ENCODE results near the gene RAB7A. TPM values are rescaled to one million over a fixed set of nuclear protein-coding genes. Genes with fewer than 3 reads are reported as not detected.

Gene RAB7A
- polyA plus RNA-seq, 1 donor (not counting 4 experiments of a cell fraction or from before 2014, with no cell fraction given): 364 TPM

- H3K27ac ChIP-seq (ENCODE audit: control insufficient read depth, insufficient read depth, low read length): no peak overlapping the region
- no peak overlapping the region for H3K9ac ChIP-seq (ENCODE audit: control insufficient read depth, extremely low read depth, insufficient read depth, low read length)
- no peaks in the 10 kb centered on the region for H3K9me3 ChIP-seq (ENCODE audit: control insufficient read depth, low read depth, low read length)
- peaks cover 16% of the 10 kb centered on the region for H3K4me1 ChIP-seq (ENCODE audit: control insufficient read depth, extremely low read depth, insufficient read depth, low read length)
- no peaks in the 10 kb centered on the region for H3K27me3 ChIP-seq (ENCODE audit: control insufficient read depth, extremely low read depth, insufficient read depth, low read length)
- no peaks in the 10 kb centered on the region for H3K36me3 ChIP-seq (ENCODE audit: control insufficient read depth in 2 of 2, extremely low read depth in 1 of 2, insufficient read depth in 2 of 2, low read length in 2 of 2)
- dilution Hi-C loops (cut with MboI; ENCODE audit: extremely low pct_ligation_motif_present, low sequenced_read_pairs): no loop called here
- no peak for FAIRE-seq
- no peak for DNase-seq (ENCODE audit: low read depth, low spot score)
- no peaks in the 10 kb centered on the region for H4K20me1 ChIP-seq (ENCODE audit: control insufficient read depth, extremely low read depth, insufficient read depth, low read length)
- H3K4me3 ChIP-seq (ENCODE audit: control insufficient read depth in 2 of 3, extremely low read depth in 1 of 3, insufficient read depth in 2 of 3, low read depth in 1 of 3, low read length in 3 of 3): no peak overlapping the region
- H2AFZ ChIP-seq (ENCODE audit: control insufficient read depth, low read length): no peak overlapping the region
- no peaks in the 10 kb centered on the region for H3K79me2 ChIP-seq (ENCODE audit: control insufficient read depth, insufficient read depth, low read length)
- H3K4me2 ChIP-seq (ENCODE audit: control insufficient read depth, extremely low read depth, insufficient read depth, low read depth, low read length): no peak overlapping the region
- no peak for TF ChIP-seq EZH2 (IDR thresholded peaks at IDR 0.05; ENCODE audit: low read length)
- no peaks in the 10 kb centered on the region for H3K9me1 ChIP-seq (ENCODE audit: control insufficient read depth, extremely low read depth, insufficient read depth, low read length)
Measured at GRCh38 chr3:128706086-128706615, 19.8 kb upstream of the RAB7A start.

- H3K4me2 ChIP-seq (ENCODE audit: control insufficient read depth, extremely low read depth, insufficient read depth, low read depth, low read length): no peak overlapping the region
Measured at GRCh38 chr3:128707928-128708494, 18.0 kb upstream of the RAB7A start.

More at GRCh38 chr3:128707928-128708494, 18.0 kb upstream of the RAB7A start:
- no peak overlapping the region for H3K9ac ChIP-seq (ENCODE audit: control insufficient read depth, extremely low read depth, insufficient read depth, low read length)
- H3K79me2 ChIP-seq (ENCODE audit: control insufficient read depth, insufficient read depth, low read length): no peaks in the 10 kb centered on the region
- no peak for FAIRE-seq
- H3K36me3 ChIP-seq (ENCODE audit: control insufficient read depth in 2 of 2, extremely low read depth in 1 of 2, insufficient read depth in 2 of 2, low read length in 2 of 2): no peaks in the 10 kb centered on the region
- H3K9me3 ChIP-seq (ENCODE audit: control insufficient read depth, low read depth, low read length): no peaks in the 10 kb centered on the region
- TF ChIP-seq CTCF (optimal IDR thresholded peaks at IDR 0.05 in 1 of 3, IDR thresholded peaks at IDR 0.05 in 1 of 3, conservative IDR thresholded peaks at IDR 0.05 in 1 of 3; ENCODE audit: extremely low read depth in 1 of 3, insufficient read depth in 2 of 3, low read length in 3 of 3): no peak
- TF ChIP-seq EZH2 (IDR thresholded peaks at IDR 0.05; ENCODE audit: low read length): no peak
- DNase-seq (ENCODE audit: low read depth, low spot score): no peak
- H2AFZ ChIP-seq (ENCODE audit: control insufficient read depth, low read length): no peak overlapping the region
- dilution Hi-C loops (cut with MboI; ENCODE audit: extremely low pct_ligation_motif_present, low sequenced_read_pairs): no loop called here
- no peak overlapping the region for H3K27ac ChIP-seq (ENCODE audit: control insufficient read depth, insufficient read depth, low read length)
- no peaks in the 10 kb centered on the region for H3K9me1 ChIP-seq (ENCODE audit: control insufficient read depth, extremely low read depth, insufficient read depth, low read length)
- peaks cover 13% of the 10 kb centered on the region for H3K4me1 ChIP-seq (ENCODE audit: control insufficient read depth, extremely low read depth, insufficient read depth, low read length)
- no peaks in the 10 kb centered on the region for H3K27me3 ChIP-seq (ENCODE audit: control insufficient read depth, extremely low read depth, insufficient read depth, low read length)
- no peak overlapping the region for H3K4me3 ChIP-seq (ENCODE audit: control insufficient read depth in 2 of 3, extremely low read depth in 1 of 3, insufficient read depth in 2 of 3, low read depth in 1 of 3, low read length in 3 of 3)
- no peaks in the 10 kb centered on the region for H4K20me1 ChIP-seq (ENCODE audit: control insufficient read depth, extremely low read depth, insufficient read depth, low read length)
